HG03060 (cell line): ENCODE measurements around the gene MYO7A.

Source experiments
- ATAC-seq: cut with Tn5 transposase; IDR thresholded peaks from one replicate; pipeline ENCODE4 v1.9.1; 2021; ENCODE audit warnings: low read depth, moderate number of reproducible peaks; ENCODE audit not compliant: unreplicated experiment

The MYO7A gene

GRCh38 chr11:77158041-77158695 is 30.1 kb downstream of the MYO7A start:
- no peak for ATAC-seq

GRCh38 chr11:77159219-77159936 is 31.3 kb downstream of the MYO7A start:
- ATAC-seq: no peak

DNA sequence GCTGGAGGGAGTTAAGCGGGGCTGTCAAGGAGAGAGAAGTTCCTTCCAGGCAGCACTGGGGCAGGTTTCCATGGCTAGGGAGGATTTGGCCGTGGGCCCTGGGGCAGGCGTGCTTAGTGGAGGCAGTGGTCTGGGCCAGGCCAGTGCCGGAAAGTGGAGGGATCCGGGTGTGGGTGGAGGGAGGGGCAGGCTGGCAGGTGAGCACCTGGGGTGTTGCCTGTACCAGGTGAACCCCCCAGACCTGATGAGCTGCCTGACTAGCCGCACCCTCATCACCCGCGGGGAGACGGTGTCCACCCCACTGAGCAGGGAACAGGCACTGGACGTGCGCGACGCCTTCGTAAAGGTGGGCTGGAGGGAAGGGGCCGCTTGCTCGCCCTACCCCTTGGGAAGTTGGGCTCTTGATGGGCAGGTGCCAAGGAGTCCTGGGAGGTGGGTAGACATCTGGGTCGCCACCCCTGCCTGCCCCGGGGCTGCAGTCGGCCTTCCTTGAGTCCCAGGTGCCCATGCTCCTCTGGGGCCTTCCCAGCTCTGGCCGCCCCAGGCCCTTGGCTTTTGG is 32.0 kb downstream of the MYO7A start:
- no peak for ATAC-seq

DNA sequence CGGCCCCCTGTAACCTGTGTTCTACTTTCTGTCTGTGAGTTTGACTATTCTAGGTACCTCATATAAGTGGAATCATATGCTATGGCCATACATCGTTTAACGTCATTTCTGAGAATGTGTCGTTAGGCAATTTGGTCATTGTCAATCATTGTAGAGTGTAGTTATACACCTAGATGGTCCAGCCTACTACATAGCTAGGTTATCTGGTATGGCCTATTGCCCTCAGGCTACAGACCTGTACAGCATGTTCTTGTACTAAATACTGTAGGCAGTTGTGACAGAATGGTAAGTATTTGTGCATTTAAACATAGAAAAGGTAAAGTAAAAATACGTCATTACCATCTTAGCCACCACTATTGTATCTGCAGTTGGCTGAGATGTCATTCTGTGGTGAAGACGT is 35.2 kb downstream of the MYO7A start:
- no peak for ATAC-seq

DNA sequence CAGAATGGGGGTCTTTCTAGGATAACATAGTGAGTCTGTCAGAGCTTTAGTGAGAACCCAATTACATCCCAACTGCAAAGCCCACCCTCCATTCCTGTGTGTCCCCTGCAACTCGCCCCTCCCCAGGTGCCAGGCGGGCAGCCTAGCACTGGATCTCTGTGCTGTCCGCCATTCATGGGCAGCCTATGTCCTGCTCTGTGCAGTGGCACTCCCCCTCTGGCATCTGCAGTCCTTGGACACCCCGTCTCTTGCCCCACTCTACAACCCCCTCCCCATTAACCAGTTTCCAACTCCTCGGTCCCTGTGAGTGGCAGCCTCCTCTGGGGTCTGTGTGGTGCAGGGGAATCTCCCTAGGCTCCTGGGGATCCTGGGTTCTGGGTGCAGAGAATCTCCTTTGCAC is 37.0 kb downstream of the MYO7A start:
- ATAC-seq: no peak

- ATAC-seq: no peak
Observed at GRCh38 chr11:77166021-77166420, 38.0 kb downstream of the MYO7A start.

DNA sequence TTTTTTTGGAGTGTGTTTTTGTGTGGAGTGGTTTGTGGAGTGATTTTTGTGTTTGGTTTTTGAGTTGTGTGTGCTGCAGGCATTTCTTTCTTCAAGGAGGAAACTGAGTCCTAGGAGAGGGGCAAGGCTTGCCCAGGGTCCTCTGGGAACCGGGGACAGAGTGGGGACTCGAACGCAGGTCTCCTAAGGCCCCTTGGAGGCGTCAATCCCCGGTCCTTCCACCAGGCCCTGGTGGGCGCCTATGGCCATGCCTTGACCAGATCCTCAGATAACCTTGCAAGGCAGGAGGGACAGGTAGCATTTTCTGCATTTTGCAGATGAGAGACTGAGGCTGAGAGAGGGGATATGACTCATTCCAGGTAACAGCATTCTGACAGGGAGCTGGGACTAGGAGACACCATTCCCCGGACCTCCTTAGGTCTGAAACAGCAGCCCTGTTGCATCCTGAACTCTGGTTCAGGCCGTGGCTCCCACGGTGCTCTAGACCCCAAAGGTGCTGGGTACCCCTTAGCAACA is 39.1 kb downstream of the MYO7A start:
- no peak for ATAC-seq

DNA sequence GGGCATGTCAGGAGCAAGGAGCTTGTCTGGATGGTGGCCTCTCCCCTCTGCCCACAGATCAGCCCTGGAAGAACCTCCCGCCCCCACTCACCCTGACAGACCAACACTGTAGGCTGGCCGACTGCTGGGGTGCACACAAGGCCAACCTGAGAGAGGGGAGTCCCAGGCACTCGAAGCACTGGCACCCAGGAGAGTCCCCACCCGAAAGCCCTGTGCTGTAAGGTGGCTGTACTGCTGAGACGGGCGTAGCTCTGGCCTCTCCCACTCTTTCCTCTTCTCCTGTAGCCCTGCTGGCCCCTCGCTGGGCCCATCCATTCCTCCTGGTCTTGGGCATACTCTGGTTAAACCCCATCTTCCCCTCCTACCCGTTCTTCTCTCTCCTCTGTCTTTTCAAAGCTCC is 39.7 kb downstream of the MYO7A start:
- ATAC-seq: no peak

- ATAC-seq: no peak
Observed at GRCh38 chr11:77170107-77170506, 42.1 kb downstream of the MYO7A start.

GRCh38 chr11:77171254-77171653 is 43.2 kb downstream of the MYO7A start:
- no peak for ATAC-seq

GRCh38 chr11:77171885-77172665 is 44.0 kb downstream of the MYO7A start:
- no peak for ATAC-seq

- no peak for ATAC-seq
Observed at GRCh38 chr11:77172666-77172982, 44.6 kb downstream of the MYO7A start.

- no peak for ATAC-seq
Observed at GRCh38 chr11:77173494-77173893, 45.4 kb downstream of the MYO7A start.

DNA sequence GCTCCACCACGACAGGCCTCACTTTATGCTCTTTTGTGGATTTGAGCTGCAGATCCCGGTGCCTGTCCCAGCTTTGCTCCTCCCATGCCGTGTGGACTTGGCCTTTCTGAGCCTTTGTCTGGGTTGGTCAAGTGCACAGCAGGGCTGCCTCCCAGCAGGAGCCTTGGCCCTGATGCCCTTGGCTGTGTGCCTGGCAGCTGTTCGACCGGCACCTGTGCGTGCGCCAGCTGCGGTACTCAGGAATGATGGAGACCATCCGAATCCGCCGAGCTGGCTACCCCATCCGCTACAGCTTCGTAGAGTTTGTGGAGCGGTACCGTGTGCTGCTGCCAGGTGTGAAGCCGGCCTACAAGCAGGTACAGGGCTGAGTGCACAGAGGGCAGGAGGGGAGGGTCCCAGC is 46.5 kb downstream of the MYO7A start:
- ATAC-seq: no peak

DNA sequence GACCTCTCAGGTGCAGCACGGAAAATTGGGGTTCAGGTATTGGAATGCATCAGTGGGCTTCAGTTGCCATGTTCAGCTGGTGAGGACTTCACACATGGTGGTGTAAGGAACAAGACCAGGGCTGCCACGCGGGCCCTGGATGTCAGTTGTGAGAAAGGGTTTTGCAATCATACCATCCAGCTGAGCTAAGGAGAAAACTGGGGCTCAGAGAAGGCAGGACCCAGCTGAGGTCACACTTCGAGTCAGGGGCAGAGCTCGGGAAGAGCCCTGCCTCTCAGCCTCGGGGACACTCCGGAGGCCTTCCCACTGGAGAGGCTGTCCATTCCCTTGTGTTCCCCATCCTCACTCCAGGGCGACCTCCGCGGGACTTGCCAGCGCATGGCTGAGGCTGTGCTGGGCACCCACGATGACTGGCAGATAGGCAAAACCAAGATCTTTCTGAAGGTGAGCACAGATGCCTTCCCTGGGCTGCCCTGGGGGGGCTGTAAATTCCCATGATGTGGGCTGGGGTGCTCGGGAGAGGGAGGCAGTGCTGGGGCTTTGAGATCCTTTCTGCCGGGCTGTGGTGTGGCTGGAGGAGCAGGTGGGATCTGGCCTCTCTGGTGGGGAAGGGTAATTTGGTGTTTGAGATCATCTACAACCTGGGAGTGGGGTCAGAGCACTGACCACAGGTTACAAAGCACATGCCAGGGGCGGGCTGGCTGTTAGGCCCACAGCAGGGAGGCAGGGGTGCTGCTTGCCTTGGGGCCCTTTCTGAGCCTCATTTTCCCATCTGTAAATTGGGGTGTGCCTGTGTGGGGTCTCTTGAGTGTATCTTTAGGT is 47.2 kb downstream of the MYO7A start:
- ATAC-seq: no peak

DNA sequence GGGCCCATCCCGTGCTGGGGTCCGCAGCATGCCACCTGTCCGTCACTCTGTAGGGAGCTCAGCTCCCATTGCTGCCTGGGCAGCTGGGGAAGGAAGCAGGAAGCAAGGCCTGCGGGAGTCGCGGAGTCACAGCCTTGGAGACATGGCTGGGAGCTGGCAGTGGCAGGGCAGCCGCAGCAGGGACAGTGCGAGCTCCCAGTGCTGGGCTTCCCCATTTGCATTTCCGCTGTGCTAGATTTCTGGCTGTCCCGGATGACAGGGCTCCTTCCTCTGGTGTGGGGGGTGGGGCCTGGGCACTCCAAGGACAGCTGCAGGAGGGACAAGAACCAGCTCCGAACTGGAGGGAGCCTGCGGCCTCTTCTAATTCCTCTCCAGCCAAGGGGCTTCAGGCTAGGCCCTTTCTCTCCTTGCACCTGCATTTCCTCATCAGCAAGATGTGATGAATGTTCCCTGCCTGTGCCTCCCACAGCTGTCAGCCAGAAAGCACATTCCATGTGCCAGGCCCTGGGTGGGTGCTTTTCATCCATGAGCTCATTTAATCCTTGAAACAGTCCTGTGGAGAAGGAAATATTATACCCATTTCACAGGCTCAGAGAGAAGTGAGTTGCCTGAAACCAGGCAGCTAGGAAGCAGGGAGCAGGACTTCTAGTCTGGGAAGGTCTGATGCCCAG is 48.0 kb downstream of the MYO7A start:
- ATAC-seq: no peak

GRCh38 chr11:77176996-77177395 is 49.0 kb downstream of the MYO7A start:
- ATAC-seq: no peak

GRCh38 chr11:77178150-77178549 is 50.1 kb downstream of the MYO7A start:
- no peak for ATAC-seq

- ATAC-seq: no peak
Observed at GRCh38 chr11:77179048-77179447, 51.0 kb downstream of the MYO7A start.

GRCh38 chr11:77179681-77180080 is 51.6 kb downstream of the MYO7A start:
- no peak for ATAC-seq
